D721Med (cell line): ENCODE data around the gene TSPAN9.

Source experiments
- DNase-seq: peaks from one replicate; pipeline ENCODE4 v3.0.0; 2011; ENCODE audit warnings: low spot score; ENCODE audit not compliant: insufficient read length
- FAIRE-seq: peaks from 2 replicates; lab custom pipeline; 2011; peaks lifted over from hg19 to GRCh38; lab: Jason Lieb, UNC
- CTCF ChIP-seq: IDR thresholded peaks from 2 replicates; pipeline ENCODE4 v1.5.1; 2012; ENCODE audit warnings: mild to moderate bottlenecking, control low read depth; ENCODE audit not compliant: insufficient read depth; ENCODE audit errors: missing control alignments

Gene TSPAN9

GRCh38 chr12:3295646-3296408, 218.6 kb downstream of the TSPAN9 start:
- FAIRE-seq: no peak
- TF ChIP-seq CTCF: no peak
- DNase-seq: no peak

DNA sequence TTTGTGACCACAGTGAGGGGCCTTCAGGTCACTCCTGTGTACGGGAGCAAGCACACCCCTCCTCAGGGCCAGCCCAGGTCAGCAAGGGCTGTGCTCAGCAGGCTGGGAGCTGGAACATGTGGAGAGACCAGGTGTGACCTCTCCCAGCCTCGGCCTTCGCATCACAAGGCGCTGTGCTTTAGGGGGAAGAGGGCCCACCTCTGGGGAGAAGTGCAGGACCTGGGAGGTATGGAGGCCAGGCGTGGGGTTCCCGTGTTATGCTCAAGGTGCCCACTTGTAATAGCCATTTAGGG, 219.2 kb downstream of the TSPAN9 start:
- FAIRE-seq (no peak), DNase-seq (no peak)
- TF ChIP-seq CTCF: no peak

DNA sequence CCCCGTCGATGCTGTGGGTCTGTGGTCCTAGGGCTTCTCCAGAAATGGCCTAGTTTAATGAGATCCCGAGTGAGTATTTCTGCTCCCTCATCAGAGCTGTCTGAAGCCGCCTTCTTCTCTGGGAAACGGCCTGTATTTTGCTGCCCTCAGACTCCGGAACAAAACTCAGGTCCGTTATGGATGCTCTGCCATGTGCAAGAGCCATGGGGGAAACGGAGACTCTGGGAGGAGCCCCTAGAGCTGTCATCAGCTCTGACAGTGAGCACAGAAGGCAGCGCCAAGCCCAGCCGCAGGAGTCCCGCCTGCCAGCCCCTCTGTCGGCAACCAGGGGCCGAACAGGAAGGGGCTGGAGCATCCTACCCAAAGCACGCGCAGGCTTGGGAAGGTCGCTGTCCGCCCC, 221.4 kb downstream of the TSPAN9 start:
- FAIRE-seq (no peak), DNase-seq (no peak)
- TF ChIP-seq CTCF: no peak

GRCh38 chr12:3299929-3300832, 223.0 kb downstream of the TSPAN9 start:
- FAIRE-seq (no peak), DNase-seq (peak; percentile 82)
- peak; percentile 90 for TF ChIP-seq CTCF

GRCh38 chr12:3300833-3301401, 223.7 kb downstream of the TSPAN9 start:
- no peak for FAIRE-seq
- TF ChIP-seq CTCF: no peak
- DNase-seq: no peak

DNA sequence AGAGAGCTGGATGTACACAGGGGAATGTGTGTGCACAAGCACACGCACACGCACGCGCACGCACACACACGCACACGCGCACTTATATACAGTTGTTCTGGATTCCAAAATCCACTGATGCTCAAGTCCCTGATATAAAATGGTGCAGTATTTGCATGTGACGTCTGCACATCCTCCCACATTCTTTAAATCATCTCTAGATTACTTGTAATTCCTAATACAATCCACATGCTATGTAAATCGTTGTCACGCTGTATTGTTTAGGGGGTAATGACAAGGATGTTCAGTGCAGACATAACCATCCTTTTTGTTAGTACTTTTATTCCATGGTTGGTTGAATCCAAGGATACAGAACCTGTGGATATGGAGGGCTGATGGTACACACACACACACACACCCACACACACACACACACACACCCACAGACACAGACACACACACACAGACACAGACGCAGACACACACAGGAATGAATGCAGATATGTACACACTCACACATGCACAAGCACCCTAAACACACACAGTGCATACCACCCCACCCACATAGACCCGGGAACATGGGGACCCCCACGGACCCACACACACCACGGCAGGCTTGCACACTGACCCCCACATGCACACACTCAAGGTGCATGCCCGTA, 225.3 kb downstream of the TSPAN9 start:
- TF ChIP-seq CTCF: no peak
- DNase-seq (no peak), FAIRE-seq (no peak)
